SK-MEL-5 (cell line): Measurements from ENCODE around the gene GOLGA7B. TPM values are rescaled to one million over a fixed set of nuclear protein-coding genes. Genes with fewer than 3 reads are reported as not detected.

Experiments
- DNase-seq: peaks from one replicate; pipeline ENCODE4 v3.0.0-alpha.2; 2016; ENCODE audit warnings: low read depth, low spot score
- in situ Hi-C: cut with HindIII; loops from 2 replicates; pipeline ENCODE4 v1.10.0; 2016; ENCODE audit warnings: low sequenced_read_pairs, high pct_unique_total_duplicates, low pct_unique_long_range_greater_than_20kb
- total RNA-seq: library from RNA; depleted of rRNA; stranded (reverse); fragments of >200 nt; shearing (Covaris generic); gene quantifications from 2 replicates; pipeline ENCODE4 v1.2.3, GENCODE V29; 2014

GOLGA7B gene
- total RNA-seq, 1 experiment from 2014 or later: 14.9 TPM

DNA sequence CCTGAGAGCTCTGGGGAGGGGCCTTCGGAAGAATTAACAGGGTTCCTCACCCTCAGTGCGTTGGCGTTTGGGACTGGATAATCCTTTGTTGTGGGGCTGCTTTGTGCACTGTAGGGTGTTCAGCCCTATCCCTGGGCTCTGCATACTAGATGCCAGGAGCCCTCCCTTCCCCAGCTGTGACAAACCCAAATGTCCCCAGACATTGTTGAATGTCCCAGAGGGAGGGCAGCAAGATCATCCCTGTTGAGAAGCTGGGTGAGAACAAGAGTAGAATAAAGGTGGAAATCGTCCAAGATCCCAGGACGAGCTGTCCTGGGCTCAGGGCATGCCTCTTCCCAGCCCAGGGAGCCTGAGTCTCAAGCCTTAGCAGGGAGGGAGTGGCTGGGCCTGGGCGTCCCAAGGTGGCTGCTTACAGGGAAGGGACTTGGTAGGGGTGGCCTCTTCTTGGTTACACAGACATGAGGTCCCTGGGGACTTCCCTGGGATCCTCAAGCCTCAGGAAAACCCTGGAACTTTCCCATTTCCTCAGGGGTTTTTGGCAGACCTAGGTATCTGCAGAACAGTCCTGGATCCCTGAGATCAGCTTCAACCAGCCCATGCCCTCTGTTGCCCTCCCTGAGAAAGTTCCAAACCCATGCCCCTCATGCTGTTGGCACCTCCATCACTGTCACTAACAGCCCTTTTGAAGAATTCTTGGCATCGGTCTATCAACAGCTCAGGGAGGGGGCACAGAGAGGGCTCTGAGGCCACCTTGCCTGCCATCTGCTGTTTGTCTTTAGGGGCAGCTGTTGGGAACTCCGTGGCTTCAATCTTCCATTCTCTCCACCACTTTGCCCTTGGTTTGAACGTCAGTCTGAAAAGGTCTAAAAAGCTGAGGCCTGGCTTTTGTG lies 53.7 kb downstream of the GOLGA7B start:
- DNase-seq: no peak
- in situ Hi-C loops: no loop called here

DNA sequence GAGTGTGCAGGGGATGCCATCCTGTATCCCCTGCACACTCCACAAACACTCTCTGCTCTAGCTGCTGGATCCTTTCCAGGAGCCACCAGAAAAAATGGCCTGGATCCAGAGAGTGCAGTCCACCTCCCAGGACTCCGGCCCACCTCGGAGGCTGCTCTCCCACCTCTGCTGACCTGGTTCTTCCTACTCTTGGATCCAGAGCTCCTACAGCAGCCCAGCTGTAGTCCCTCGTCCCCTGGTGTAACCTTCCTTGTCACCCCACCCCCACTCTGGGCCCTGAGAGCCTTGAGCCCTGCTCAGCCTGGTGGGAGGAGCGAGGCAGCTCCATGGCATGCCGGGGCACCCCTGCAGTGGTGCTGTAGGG lies 54.4 kb downstream of the GOLGA7B start:
- DNase-seq: no peak
- in situ Hi-C loops: no loop called here

DNA sequence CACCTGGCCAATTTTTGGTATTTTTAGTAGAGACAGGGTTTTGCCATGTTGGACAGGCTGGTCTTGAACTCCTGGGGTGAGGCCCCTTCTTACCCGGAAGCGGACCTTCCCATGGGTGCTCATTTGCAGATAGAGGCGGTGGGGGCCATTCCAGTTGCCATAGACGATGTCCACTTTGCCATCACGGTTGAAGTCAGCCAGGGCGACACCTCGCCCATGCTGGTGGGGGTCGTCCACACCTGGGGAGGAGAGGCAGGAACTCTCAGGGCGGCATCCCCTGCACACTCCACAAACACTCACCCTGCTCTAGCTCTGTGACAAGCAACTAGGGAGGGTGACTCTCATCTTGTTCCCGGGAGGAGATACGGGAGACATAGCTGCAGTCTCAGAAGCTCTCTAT lies 54.9 kb downstream of the GOLGA7B start:
- in situ Hi-C loops: no loop called here
- DNase-seq: peak; percentile 14

DNA sequence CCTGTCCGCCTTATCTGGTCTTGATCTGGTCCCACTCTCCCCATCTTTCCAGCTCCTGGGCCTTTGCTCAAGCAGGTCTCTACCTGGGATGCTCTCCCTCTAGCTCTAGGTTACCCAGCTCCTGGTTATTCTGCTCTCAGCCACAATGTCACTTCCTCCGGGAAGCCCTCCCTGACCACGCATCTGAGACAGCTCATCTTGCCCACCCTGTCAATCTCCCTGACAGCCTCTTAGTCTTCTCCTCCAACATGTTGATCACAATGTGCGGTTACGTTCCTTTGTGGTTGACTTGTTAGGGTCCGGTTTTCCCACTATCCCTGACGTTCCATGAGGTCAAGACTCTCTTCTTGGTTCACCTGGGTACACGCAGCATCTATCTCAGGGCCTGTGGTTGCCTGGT lies 55.6 kb downstream of the GOLGA7B start:
- in situ Hi-C loops: no loop called here
- no peak for DNase-seq

DNA sequence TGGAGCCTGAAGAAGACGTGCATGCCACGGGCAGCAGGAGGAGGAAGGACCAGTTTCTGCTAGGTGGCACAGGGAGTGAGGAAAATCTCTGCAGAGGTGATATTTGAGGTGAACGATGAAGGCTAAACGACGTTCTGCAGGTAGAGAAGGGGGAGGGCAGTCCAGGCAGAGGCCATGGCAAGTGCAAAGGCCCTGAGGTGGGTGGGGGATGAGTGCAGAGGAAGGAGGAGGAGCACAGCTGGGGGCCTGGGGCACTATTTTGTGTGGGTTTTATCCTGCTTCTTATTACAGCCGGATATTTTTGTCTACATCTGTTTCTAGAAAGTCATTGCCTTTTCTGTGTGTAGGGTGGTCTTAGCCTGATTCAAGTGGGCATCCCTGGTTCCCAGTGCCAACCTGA lies 57.6 kb downstream of the GOLGA7B start:
- DNase-seq: no peak
- in situ Hi-C loops: no loop called here

DNA sequence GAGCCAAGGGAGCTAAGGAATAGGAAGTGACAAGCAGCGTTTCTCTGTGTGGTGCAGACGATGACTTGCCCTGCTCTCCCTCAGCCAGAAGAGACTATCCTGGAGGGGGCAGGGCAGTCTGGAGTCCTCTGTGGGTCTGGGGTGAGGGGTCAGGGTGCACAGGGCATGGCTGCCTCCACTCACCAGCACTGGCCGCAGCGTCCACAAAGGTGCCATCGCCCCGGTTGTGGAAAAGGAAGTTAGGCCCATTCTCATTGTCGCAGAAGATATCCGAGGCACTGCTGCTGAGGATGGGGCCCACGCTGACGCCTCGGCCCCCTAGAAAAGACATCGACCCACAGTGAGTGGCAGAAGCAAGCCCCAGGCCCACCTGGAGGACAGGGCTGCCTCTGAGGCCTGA lies 58.2 kb downstream of the GOLGA7B start:
- no peak for DNase-seq
- in situ Hi-C loops: no loop called here

DNA sequence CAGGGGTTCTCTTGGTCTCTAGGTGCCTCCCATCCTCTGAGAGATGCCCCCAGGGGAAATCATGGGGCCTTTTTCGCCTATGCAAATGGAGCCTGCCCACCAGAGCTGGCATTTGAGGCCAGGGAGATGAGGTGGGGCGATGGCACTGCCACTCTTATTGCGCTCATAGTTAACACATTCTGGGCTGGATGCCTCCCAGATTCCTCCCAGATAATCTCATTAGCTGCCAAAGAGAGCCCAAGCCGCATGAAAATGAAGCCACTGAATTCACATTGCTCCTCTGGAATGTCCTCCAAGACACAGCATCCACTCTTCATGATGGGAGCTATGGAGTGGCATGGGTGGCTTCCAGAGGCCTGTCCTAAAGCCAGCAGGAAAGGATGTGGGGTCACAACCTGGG lies 61.0 kb downstream of the GOLGA7B start:
- in situ Hi-C loops: no loop called here
- no peak for DNase-seq

DNA sequence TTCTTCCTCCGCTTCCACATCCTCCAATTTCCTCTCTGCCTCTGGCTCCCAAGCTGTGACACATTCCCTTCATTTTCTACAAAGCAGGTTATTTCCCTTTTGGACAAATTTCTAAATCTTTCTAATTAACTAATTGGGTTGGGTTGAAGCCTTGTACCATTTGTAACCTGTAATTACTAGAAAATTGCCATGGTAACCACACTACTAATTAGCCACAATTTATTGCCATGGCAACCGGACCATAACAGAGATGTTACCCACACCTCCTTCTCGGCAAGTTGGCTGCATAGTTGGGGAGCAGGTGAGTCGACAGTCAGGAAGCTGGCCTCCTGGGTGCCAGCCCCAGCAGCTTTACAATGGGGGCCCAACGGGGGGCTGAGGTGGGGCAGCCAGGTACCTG lies 61.6 kb downstream of the GOLGA7B start:
- DNase-seq: no peak
- in situ Hi-C loops: no loop called here

DNA sequence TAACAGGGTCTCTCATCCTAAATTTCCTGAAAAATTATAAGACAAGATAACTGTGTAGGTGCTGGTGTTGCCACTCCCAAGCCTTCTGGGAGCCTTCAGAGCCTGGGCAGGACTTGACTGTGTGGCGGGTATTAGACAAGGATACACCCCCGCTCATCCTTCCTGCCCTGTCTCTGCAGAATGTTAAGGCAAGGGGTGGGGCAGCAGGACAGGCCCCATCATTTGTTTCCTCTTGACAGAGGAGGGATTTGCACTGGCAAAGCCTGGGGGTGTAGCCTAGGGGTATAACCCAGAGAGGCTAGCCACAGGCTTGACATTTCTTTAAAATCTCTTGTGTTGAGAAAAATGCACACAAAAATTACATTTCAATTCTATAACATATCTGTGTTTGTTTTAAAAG lies 63.5 kb downstream of the GOLGA7B start:
- in situ Hi-C loops: no loop called here
- DNase-seq: no peak

DNA sequence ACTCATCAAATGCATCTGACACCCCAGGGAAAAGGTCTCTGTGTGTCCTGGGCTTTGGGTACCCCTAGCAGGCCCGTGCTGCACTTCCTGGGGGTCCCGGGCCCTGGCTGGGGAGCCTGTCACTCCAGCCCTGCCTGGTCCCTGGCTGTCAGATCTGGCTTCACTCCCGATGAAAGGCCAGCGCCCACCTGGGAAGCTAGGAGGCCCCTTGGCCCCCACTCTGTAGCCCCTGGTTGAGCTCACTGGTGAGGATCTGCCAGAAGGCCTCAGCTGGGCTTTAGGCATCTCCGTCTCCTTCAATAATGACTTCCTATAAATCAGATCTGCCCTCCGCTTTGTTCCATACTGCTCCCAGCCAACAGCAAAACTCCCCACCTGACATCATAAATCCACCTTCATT lies 64.0 kb downstream of the GOLGA7B start:
- in situ Hi-C loops: no loop called here
- no peak for DNase-seq

DNA sequence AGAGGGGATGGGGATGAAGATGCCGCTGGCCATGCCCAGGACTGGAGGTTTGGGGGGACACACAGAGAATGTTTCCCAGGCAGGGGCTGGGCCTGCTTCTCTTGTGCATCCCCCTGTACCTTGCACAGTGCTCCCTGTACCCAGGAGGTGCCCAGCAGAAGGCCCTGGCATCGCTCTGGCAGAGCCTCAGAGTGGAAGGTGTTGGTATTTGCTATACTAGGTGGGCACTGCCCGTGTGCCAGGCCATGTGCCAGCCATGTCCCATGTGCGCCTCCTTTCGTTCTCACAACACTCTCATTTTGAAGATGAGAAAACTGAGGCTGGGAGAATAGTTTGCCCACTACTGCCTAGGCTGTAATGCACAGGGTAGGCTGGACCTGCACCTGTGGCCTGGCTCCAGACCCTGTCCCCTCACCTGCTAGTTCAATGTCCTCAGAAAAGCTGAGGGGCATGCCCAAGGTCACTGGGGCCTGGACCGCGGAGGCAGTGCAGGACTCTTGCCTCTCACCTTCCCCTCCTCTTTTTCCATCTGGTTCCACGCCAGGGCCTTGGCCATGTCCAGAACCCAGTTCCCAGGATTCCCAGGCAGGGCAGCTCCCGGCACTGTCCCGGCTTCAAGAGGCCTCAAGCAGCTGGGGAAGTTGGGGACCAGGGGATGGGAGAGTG lies 64.7 kb downstream of the GOLGA7B start:
- no peak for DNase-seq
- in situ Hi-C loops: no loop called here

DNA sequence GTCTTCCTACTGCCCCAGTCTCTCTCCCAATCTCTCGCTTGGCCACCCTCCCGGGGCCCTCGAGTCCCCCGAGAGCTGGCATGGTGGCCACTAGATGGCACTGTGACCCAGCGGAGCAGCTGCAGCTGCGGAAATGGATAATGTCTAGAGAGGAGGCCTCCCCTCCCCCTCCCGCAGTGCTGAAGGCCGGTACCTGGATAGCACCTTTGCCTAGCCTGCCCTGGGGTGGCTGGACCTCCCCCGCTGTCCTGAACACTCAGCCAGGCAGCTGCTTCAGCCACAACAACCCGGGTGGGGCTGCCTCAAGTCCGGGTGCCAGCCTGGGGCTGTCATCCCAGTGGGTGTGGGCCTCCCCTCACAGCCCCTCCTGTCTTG lies 65.2 kb downstream of the GOLGA7B start:
- peak; percentile 76 for DNase-seq
- in situ Hi-C loops: no loop called here

DNA sequence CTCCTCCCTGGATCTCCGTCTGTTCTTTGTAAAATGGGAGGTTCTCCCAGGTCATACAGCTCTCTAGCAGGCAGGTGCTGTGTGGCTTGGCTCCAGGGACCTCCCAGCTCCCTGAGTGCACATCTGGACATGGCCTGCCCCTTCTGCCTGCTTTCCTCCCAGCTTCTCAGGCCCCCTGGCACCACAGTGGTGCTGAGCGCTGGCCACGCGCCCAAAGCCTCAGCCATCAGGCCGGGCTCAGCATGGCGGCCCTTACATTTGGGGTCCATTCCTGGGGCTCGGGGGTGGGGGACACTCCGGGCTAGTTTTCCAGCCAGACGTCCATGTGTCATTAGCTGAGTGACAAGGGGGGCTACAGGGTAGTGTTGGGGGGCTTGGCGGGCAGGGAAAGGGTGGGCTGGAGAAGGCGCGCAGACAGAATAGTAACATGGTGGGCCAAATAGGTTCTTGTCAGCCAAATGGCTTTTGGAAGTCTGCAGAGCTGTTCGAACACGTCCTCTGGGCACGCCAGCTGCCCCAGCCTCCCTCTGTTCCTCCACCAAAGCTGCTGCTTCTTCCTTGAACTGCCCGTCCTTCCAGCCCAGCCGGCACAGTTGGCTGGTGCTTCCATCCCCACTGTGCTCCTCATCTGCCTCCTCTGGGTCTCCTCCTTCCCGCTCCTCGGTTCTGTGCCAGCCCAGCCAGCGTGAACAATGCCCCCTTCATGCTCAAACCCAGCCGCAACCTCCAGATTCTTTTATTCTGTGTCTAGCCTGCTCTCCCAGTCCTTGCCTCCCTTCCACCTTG lies 65.9 kb downstream of the GOLGA7B start:
- in situ Hi-C loops: no loop called here
- no peak for DNase-seq

DNA sequence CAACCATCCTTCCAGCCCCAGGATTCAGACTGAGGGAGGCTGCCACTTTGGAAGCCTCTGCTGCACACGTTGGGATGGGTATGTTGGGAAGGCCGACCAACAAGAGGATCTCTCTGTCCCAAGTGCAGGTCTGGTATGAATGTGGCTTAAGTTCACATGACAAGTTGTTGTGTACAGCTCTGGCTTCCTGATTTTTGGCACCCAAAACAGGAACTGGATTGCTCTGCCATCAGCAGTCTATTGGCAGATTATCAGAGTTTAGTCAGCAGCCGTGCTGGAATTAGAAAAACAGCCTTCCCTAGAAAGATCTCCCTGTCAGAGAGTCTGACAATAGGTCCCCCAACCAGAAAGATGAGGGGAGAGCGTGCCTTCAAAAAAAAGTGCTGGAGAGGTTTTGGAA lies 66.9 kb downstream of the GOLGA7B start:
- in situ Hi-C loops: no loop called here
- DNase-seq: no peak

DNA sequence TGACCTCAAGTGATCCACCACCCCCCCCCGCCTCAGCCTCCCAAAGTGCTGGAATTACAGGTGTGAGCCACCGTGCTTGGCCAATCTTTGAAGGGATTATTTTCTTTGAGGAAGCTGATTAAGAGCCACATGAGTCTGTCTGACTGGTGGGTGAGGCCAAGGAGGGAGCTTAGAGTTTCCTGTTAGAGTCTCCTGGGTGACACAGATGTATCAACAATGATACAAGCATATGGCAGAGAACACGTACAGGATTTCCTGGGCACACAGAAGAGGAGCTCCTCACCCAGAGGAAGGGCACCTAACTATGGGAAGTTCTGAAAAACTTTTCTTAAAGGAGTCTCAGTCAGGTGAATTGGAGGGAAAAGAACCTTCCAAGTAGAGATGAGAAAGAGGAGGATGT lies 69.4 kb downstream of the GOLGA7B start:
- DNase-seq: no peak
- in situ Hi-C loops: no loop called here

DNA sequence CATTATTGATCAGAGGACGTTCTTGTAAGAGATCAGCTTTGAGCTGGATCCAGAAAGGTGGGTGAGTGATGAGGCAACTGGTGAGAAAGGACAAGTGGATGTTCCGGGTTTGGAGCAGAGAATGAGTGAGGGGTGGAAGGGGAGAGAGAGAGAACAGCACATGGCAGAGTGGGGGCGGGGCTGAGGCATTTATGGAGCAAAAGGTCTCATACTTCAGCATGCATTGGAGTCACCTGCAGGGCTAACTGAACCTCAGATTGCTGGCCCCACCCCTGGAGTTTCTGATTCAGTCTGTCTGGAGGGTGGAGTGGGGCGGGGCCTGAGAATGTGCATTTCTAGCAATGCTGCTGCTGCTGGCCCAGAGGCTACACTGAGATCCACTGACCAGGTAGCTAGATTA lies 71.2 kb downstream of the GOLGA7B start:
- DNase-seq: no peak
- in situ Hi-C loops: no loop called here
